K562 (cell line): Measurements from ENCODE around the gene HAT1. TPM values are rescaled to one million over a fixed set of nuclear protein-coding genes. Genes with fewer than 3 reads are reported as not detected.
A peak's percentile ranks its signal among the peaks of the same experiment; 100 is the strongest.

Source experiments
- FOXM1 ChIP-seq, 2 experiments: fragments of 450-650 bp in 1 of 2; sonication (generic) in 1 of 2; formaldehyde crosslinking in 1 of 2; IDR thresholded peaks; 2 replicates each; pipeline versions ENCODE4 v1.6.1 to v1.9.0; 2017 to 2022; ENCODE audit warnings: low read depth in 2 of 2, mild to moderate bottlenecking in 2 of 2, missing genetic modification reagents in 1 of 2, moderate library complexity in 1 of 2
- KAT8 ChIP-seq: fragments of 450-650 bp; IDR thresholded peaks from 2 replicates; pipeline ENCODE4 v1.6.1; 2016; ENCODE audit warnings: low read depth, mild to moderate bottlenecking
- MYNN ChIP-seq, 2 experiments: sonication (generic); formaldehyde crosslinking in 1 of 2; IDR thresholded peaks; 2 replicates each; pipeline versions ENCODE4 v1.5.0 to v1.6.1; 2016 to 2020; ENCODE audit warnings: antibody characterized with exemption in 1 of 2, missing genetic modification reagents in 1 of 2
- POLR2H ChIP-seq: IDR thresholded peaks from 2 replicates; pipeline ENCODE4 v1.6.1; 2016; ENCODE audit warnings: missing genetic modification characterization, low read depth, mild to moderate bottlenecking, control low read depth, missing compliant biosample characterization, moderate library complexity
- POU5F1 ChIP-seq: fragments of 150-350 bp; IDR thresholded peaks from 2 replicates; pipeline ENCODE4 v1.6.1; 2014; ENCODE audit warnings: borderline replicate concordance, low read length, low read depth, mild to moderate bottlenecking; ENCODE audit not compliant: partially characterized antibody
- ZBTB12 ChIP-seq: fragments of 250-450 bp; sonication (Bioruptor Pico); IDR thresholded peaks from 2 replicates; pipeline ENCODE4 v1.4.0; 2020
- polyA plus RNA-seq, 8 experiments: library from polyadenylated mRNA; depleted of rRNA in 4 of 8; stranded (reverse) in 5 of 8; unstranded in 3 of 8; fragments of >200 nt; fragmentation: Nextera tagmentation in 2 of 8; fragmentation: Illumina TruSeq in 1 of 8; extraction: Ambion mirVana in 2 of 8; extraction: Trizol in 1 of 8; gene quantifications; 2 replicates each; pipeline versions ENCODE4 v1.2.1 to v1.2.3, GENCODE V29; 2011 to 2014; ENCODE audit warnings: inconsistent platforms in 1 of 8, missing spikeins in 1 of 8
- total RNA-seq, 7 experiments: library from RNA; depleted of rRNA in 6 of 7; stranded (reverse); fragments of >200 nt in 6 of 7; fragmentation: Illumina TruSeq in 2 of 7; extraction: Trizol in 2 of 7; gene quantifications; 2 replicates each; pipeline versions ENCODE4 v1.2.1 to v1.2.3, GENCODE V29; 2011 to 2021; ENCODE audit warnings: low replicate concordance in 1 of 7
- TF ChIP-seq, protein P1 (sequence below): fragments of 450-650 bp; IDR thresholded peaks from 2 replicates; pipeline ENCODE4 v1.6.1; 2016; ENCODE audit warnings: missing biosample characterization, missing genetic modification characterization
- TF ChIP-seq, protein P2 (sequence below): fragments of 450-650 bp; IDR thresholded peaks from 2 replicates; pipeline ENCODE4 v1.6.1; 2016; ENCODE audit warnings: mild to moderate bottlenecking, moderate library complexity

Gene HAT1
- total and polyA plus RNA-seq, 9 of the 15 experiments (the other 6 are each of a cell fraction or from before 2014, with no cell fraction given) = 125 to 384 (median 244) TPM

- TF ChIP-seq, protein P1, sequence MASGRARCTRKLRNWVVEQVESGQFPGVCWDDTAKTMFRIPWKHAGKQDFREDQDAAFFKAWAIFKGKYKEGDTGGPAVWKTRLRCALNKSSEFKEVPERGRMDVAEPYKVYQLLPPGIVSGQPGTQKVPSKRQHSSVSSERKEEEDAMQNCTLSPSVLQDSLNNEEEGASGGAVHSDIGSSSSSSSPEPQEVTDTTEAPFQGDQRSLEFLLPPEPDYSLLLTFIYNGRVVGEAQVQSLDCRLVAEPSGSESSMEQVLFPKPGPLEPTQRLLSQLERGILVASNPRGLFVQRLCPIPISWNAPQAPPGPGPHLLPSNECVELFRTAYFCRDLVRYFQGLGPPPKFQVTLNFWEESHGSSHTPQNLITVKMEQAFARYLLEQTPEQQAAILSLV (tag) = no peak
- TF ChIP-seq ZBTB12 (CRISPR knock-in tag) (peak; percentile 88), FOXM1 (IDR thresholded peaks at IDR 0.05; ENCODE audit: low read depth) (no peak), FOXM1 (CRISPR knock-in tag; IDR thresholded peaks at IDR 0.05; ENCODE audit: low read depth) (peak; percentile 85; the same call in 1 of the 2 replicates), KAT8 (no peak), POU5F1 (no peak), MYNN (IDR thresholded peaks at IDR 0.05) (no peak), MYNN (CRISPR knock-in tag; IDR thresholded peaks at IDR 0.05) (no peak), POLR2H (peak; percentile 79)
- TF ChIP-seq, protein P2, sequence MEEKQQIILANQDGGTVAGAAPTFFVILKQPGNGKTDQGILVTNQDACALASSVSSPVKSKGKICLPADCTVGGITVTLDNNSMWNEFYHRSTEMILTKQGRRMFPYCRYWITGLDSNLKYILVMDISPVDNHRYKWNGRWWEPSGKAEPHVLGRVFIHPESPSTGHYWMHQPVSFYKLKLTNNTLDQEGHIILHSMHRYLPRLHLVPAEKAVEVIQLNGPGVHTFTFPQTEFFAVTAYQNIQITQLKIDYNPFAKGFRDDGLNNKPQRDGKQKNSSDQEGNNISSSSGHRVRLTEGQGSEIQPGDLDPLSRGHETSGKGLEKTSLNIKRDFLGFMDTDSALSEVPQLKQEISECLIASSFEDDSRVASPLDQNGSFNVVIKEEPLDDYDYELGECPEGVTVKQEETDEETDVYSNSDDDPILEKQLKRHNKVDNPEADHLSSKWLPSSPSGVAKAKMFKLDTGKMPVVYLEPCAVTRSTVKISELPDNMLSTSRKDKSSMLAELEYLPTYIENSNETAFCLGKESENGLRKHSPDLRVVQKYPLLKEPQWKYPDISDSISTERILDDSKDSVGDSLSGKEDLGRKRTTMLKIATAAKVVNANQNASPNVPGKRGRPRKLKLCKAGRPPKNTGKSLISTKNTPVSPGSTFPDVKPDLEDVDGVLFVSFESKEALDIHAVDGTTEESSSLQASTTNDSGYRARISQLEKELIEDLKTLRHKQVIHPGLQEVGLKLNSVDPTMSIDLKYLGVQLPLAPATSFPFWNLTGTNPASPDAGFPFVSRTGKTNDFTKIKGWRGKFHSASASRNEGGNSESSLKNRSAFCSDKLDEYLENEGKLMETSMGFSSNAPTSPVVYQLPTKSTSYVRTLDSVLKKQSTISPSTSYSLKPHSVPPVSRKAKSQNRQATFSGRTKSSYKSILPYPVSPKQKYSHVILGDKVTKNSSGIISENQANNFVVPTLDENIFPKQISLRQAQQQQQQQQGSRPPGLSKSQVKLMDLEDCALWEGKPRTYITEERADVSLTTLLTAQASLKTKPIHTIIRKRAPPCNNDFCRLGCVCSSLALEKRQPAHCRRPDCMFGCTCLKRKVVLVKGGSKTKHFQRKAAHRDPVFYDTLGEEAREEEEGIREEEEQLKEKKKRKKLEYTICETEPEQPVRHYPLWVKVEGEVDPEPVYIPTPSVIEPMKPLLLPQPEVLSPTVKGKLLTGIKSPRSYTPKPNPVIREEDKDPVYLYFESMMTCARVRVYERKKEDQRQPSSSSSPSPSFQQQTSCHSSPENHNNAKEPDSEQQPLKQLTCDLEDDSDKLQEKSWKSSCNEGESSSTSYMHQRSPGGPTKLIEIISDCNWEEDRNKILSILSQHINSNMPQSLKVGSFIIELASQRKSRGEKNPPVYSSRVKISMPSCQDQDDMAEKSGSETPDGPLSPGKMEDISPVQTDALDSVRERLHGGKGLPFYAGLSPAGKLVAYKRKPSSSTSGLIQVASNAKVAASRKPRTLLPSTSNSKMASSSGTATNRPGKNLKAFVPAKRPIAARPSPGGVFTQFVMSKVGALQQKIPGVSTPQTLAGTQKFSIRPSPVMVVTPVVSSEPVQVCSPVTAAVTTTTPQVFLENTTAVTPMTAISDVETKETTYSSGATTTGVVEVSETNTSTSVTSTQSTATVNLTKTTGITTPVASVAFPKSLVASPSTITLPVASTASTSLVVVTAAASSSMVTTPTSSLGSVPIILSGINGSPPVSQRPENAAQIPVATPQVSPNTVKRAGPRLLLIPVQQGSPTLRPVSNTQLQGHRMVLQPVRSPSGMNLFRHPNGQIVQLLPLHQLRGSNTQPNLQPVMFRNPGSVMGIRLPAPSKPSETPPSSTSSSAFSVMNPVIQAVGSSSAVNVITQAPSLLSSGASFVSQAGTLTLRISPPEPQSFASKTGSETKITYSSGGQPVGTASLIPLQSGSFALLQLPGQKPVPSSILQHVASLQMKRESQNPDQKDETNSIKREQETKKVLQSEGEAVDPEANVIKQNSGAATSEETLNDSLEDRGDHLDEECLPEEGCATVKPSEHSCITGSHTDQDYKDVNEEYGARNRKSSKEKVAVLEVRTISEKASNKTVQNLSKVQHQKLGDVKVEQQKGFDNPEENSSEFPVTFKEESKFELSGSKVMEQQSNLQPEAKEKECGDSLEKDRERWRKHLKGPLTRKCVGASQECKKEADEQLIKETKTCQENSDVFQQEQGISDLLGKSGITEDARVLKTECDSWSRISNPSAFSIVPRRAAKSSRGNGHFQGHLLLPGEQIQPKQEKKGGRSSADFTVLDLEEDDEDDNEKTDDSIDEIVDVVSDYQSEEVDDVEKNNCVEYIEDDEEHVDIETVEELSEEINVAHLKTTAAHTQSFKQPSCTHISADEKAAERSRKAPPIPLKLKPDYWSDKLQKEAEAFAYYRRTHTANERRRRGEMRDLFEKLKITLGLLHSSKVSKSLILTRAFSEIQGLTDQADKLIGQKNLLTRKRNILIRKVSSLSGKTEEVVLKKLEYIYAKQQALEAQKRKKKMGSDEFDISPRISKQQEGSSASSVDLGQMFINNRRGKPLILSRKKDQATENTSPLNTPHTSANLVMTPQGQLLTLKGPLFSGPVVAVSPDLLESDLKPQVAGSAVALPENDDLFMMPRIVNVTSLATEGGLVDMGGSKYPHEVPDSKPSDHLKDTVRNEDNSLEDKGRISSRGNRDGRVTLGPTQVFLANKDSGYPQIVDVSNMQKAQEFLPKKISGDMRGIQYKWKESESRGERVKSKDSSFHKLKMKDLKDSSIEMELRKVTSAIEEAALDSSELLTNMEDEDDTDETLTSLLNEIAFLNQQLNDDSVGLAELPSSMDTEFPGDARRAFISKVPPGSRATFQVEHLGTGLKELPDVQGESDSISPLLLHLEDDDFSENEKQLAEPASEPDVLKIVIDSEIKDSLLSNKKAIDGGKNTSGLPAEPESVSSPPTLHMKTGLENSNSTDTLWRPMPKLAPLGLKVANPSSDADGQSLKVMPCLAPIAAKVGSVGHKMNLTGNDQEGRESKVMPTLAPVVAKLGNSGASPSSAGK = no peak; the same call in 1 of the 2 replicates
These were observed at the start of gene HAT1 (continued) for GRCh38 chr2:171922230-171923022.
